ENCODE measurements around the gene NCAPH2. TPM values are rescaled to one million over a fixed set of nuclear protein-coding genes. Genes with fewer than 3 reads are reported as not detected.
A peak's percentile ranks its signal among the peaks of the same experiment; 100 is the strongest.

The NCAPH2 gene
- polyA plus RNA-seq, 3 donors = 12.5 to 23.6 (median 18.1) TPM

- Histone ChIP-seq H3K9ac (ENCODE audit: insufficient read depth, low read length, poor library complexity, severe bottlenecking) (no peak overlapping the region), H3K4me1 (ENCODE audit: control insufficient read depth in 1 of 2, insufficient read depth in 2 of 2, low read length in 2 of 2) (no peaks in the 10 kb centered on the region), H3K27me3 (ENCODE audit: control insufficient read depth in 2 of 2, insufficient read depth in 2 of 2, low read length in 2 of 2) (no peaks in the 10 kb centered on the region), H3K9me3 (replicated peaks in 1 of 2; ENCODE audit: control insufficient read depth in 1 of 2, insufficient read depth in 1 of 2, low read length in 2 of 2) (no peaks in the 10 kb centered on the region), H3K27ac (ENCODE audit: low read depth in 1 of 2, low read length in 2 of 2) (no peak overlapping the region), H3K36me3 (replicated peaks in 1 of 2; ENCODE audit: control insufficient read depth in 1 of 2, insufficient read depth in 2 of 2, low read length in 2 of 2) (peaks cover 0 to 2% of the 10 kb centered on the region in 2 donors), H2AFZ (ENCODE audit: insufficient read depth, low read depth, low read length, poor library complexity, severe bottlenecking) (no peak overlapping the region), H3K4me3 (replicated peaks in 1 of 3; ENCODE audit: low read depth in 2 of 3, low read length in 3 of 3) (no peak overlapping the region), H4K20me1 (ENCODE audit: insufficient read depth, low read length) (no peaks in the 10 kb centered on the region), H3K79me2 (ENCODE audit: insufficient read depth, low read length) (no peaks in the 10 kb centered on the region), H3K4me2 (replicated peaks; ENCODE audit: extremely low read depth, low read length, poor library complexity, severe bottlenecking) (no peak overlapping the region)
- no peak for TF ChIP-seq CTCF (IDR thresholded peaks at IDR 0.05)
- 81% methylated on average over 4 of the region's 6 CpGs for WGBS (ENCODE audit: insufficient coverage)
- DNase-seq = no peak
- H3K36me3 Mint-ChIP-seq = peaks cover 1% of the 10 kb centered on the region in 2 donors
- intact Hi-C loops (cut with micrococcal nuclease) = loop anchor here (5.0 to 10.0 kb wide), 2 partner anchors 142 to 245 kb away; partner anchors contain the start of gene HDAC10 (in 2 of the 2)
- peaks cover 6 to 10% (median 10%) of the 10 kb centered on the region in 3 donors for H3K27me3 Mint-ChIP-seq (ENCODE audit: low read depth in 3 of 3)
- H3K27ac Mint-ChIP-seq = no peak overlapping the region
- H3K4me1 Mint-ChIP-seq = peaks cover 2% of the 10 kb centered on the region
- no peaks in the 10 kb centered on the region for H3K9me3 Mint-ChIP-seq
- H3K4me3 Mint-ChIP-seq = no peak overlapping the region
Observed at GRCh38 chr22:50497093-50497492, 10.9 kb upstream of the NCAPH2 start.

- no peaks in the 10 kb centered on the region for H3K9me3 ChIP-seq (replicated peaks in 1 of 2; ENCODE audit: control insufficient read depth in 1 of 2, insufficient read depth in 1 of 2, low read length in 2 of 2)
- no peak overlapping the region for H2AFZ ChIP-seq (ENCODE audit: insufficient read depth, low read depth, low read length, poor library complexity, severe bottlenecking)
- H3K4me3 ChIP-seq (replicated peaks in 1 of 3; ENCODE audit: low read depth in 2 of 3, low read length in 3 of 3) = no peak overlapping the region
- Mint-ChIP-seq H3K9me3 (no peaks in the 10 kb centered on the region), H3K4me1 (peaks cover 2% of the 10 kb centered on the region), H3K27ac (no peak overlapping the region), H3K36me3 (peaks cover 5 to 14% of the 10 kb centered on the region in 2 donors), H3K27me3 (ENCODE audit: low read depth in 3 of 3) (peaks cover 6 to 10% (median 10%) of the 10 kb centered on the region in 3 donors), H3K4me3 (no peak overlapping the region)
- intact Hi-C loops (cut with micrococcal nuclease) = loop anchor here (5.0 to 10.0 kb wide), 2 partner anchors 144 to 246 kb away; partner anchors contain the start of gene HDAC10 (in 2 of the 2)
- no peaks in the 10 kb centered on the region for H3K27me3 ChIP-seq (ENCODE audit: control insufficient read depth in 2 of 2, insufficient read depth in 2 of 2, low read length in 2 of 2)
- H3K36me3 ChIP-seq (replicated peaks in 1 of 2; ENCODE audit: control insufficient read depth in 1 of 2, insufficient read depth in 2 of 2, low read length in 2 of 2) = peaks cover 13 to 15% of the 10 kb centered on the region in 2 donors
- no peak overlapping the region for H3K4me2 ChIP-seq (replicated peaks; ENCODE audit: extremely low read depth, low read length, poor library complexity, severe bottlenecking)
- H4K20me1 ChIP-seq (ENCODE audit: insufficient read depth, low read length) = no peaks in the 10 kb centered on the region
- no peak overlapping the region for H3K27ac ChIP-seq (ENCODE audit: low read depth in 1 of 2, low read length in 2 of 2)
- no peak overlapping the region for H3K9ac ChIP-seq (ENCODE audit: insufficient read depth, low read length, poor library complexity, severe bottlenecking)
- peak; percentile 66 for TF ChIP-seq CTCF (IDR thresholded peaks at IDR 0.05)
- H3K79me2 ChIP-seq (ENCODE audit: insufficient read depth, low read length) = no peaks in the 10 kb centered on the region
- peak; percentile 34 to 58 (median 53) for DNase-seq
- H3K4me1 ChIP-seq (ENCODE audit: control insufficient read depth in 1 of 2, insufficient read depth in 2 of 2, low read length in 2 of 2) = no peaks in the 10 kb centered on the region
- 24% methylated on average over 5 of the region's 13 CpGs for WGBS (ENCODE audit: insufficient coverage)
Observed at GRCh38 chr22:50498322-50498890, 9.6 kb upstream of the NCAPH2 start.
